ENCODE measurements around the gene KCNIP4.

Gene KCNIP4

DNA sequence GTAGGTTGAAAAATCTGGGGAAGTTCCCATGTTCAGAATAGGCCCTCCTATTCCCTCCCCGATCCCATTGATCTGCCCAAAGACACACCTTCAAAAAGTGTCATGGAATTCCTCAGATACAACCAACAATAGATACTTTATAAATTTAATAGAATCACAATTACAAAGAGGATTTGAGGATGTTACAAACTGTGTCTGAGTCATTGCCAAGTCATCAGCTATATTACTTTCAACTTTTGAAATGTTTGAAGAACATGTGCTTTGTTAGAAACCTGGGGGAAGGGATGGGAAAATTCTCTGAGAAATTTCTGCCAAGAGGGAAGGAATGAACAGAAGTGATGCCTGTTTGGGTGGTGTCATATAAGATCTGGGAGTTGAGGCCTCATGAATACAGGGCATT is 46.7 kb downstream of the KCNIP4 start:
- Histone ChIP-seq H3K36me3 (ENCODE audit: control insufficient read depth, insufficient read depth, low read length) (no peaks in the 10 kb centered on the region), H3K4me3 (ENCODE audit: extremely low read depth, insufficient read depth, low read length, poor library complexity, severe bottlenecking) (no peak overlapping the region), H3K9me3 (ENCODE audit: control insufficient read depth, low read length) (no peaks in the 10 kb centered on the region), H3K4me1 (ENCODE audit: control insufficient read depth, insufficient read depth, low read length, poor library complexity, severe bottlenecking) (no peaks in the 10 kb centered on the region), H3K27ac (ENCODE audit: low read depth, low read length, severe bottlenecking) (no peak overlapping the region)
- no CpG with 5 or more reads among the region's 1 CpG for WGBS, 2 experiments (ENCODE audit: insufficient coverage in 2 of 2)

DNA sequence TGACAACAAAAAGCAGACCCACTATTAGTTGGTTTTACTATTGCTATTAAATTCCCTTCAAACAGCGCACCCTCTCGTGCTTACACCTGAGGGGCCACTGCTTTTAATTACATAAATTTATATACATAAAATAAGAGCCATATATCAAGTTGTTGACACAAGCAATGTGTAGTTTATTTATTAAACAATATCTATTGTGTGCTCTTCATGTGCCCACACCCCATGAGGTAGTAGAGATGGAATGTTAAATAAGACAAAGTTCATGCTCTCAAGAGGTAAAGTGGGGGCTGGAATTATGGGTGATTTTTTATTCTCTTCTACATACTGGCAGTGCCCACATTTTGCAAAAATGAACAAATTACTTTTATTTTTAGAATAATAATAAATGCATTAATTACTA is 47.3 kb downstream of the KCNIP4 start:
- no peak overlapping the region for H3K4me3 ChIP-seq (ENCODE audit: extremely low read depth, insufficient read depth, low read length, poor library complexity, severe bottlenecking)
- no peaks in the 10 kb centered on the region for H3K4me1 ChIP-seq (ENCODE audit: control insufficient read depth, insufficient read depth, low read length, poor library complexity, severe bottlenecking)
- H3K36me3 ChIP-seq (ENCODE audit: control insufficient read depth, insufficient read depth, low read length), result no peaks in the 10 kb centered on the region
- H3K27ac ChIP-seq (ENCODE audit: low read depth, low read length, severe bottlenecking), result no peak overlapping the region
- WGBS, 2 experiments (ENCODE audit: insufficient coverage in 2 of 2), result no CpG with 5 or more reads among the region's 2 CpGs
- H3K9me3 ChIP-seq (ENCODE audit: control insufficient read depth, low read length), result no peaks in the 10 kb centered on the region

DNA sequence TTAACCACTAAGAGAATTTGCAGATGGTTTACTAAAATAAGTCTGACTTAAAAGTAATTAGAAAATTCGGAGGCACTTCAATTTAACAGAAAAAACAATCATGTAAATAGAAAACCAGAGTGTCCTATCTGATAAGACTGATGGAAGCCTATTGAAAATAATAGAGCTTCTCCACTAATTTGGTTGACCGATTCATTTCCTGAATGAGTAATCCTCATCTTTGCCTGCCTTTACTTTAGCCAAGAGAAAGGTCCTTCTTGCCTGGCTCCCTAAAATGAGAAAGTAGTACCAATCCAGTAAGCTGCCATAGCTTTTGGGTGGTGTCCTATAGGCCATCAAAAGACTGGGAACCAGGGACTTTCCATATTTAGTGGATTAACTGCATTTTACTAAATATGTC is 48.4 kb downstream of the KCNIP4 start:
- Histone ChIP-seq H3K4me1 (ENCODE audit: control insufficient read depth, insufficient read depth, low read length, poor library complexity, severe bottlenecking) (no peaks in the 10 kb centered on the region), H3K36me3 (ENCODE audit: control insufficient read depth, insufficient read depth, low read length) (no peaks in the 10 kb centered on the region), H3K9me3 (ENCODE audit: control insufficient read depth, low read length) (no peaks in the 10 kb centered on the region), H3K27ac (ENCODE audit: low read depth, low read length, severe bottlenecking) (no peak overlapping the region), H3K4me3 (ENCODE audit: extremely low read depth, insufficient read depth, low read length, poor library complexity, severe bottlenecking) (no peak overlapping the region)
- WGBS, 2 experiments (ENCODE audit: insufficient coverage in 2 of 2), result 55 to 67% methylated on average over 1 of the region's 2 CpGs

DNA sequence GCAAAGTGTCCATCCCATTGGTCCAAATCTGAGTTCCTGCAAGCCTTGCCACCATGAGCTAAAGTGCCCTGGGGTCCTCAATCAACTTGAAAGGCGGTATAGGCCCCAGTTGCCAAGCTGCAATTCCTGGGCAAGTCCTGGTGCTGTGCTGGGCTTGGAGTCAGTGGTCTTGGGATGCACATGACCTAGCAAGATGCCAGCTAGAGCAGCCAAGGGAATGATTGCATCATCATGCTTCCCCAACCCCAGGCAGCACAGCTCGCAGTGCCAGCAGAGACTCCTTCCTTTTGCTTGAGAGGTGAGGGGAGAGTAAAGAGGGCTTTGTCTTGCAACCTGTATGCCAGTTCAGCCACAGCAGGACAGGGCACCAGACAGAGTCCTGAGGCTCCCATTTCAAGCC is 50.5 kb downstream of the KCNIP4 start:
- no peak overlapping the region for H3K27ac ChIP-seq (ENCODE audit: low read depth, low read length, severe bottlenecking)
- H3K36me3 ChIP-seq (ENCODE audit: control insufficient read depth, insufficient read depth, low read length), result no peaks in the 10 kb centered on the region
- WGBS, 2 experiments (ENCODE audit: insufficient coverage in 2 of 2), result 57% methylated on average over 1 of the region's 2 CpGs
- no peaks in the 10 kb centered on the region for H3K4me1 ChIP-seq (ENCODE audit: control insufficient read depth, insufficient read depth, low read length, poor library complexity, severe bottlenecking)
- no peaks in the 10 kb centered on the region for H3K9me3 ChIP-seq (ENCODE audit: control insufficient read depth, low read length)
- H3K4me3 ChIP-seq (ENCODE audit: extremely low read depth, insufficient read depth, low read length, poor library complexity, severe bottlenecking), result no peak overlapping the region

DNA sequence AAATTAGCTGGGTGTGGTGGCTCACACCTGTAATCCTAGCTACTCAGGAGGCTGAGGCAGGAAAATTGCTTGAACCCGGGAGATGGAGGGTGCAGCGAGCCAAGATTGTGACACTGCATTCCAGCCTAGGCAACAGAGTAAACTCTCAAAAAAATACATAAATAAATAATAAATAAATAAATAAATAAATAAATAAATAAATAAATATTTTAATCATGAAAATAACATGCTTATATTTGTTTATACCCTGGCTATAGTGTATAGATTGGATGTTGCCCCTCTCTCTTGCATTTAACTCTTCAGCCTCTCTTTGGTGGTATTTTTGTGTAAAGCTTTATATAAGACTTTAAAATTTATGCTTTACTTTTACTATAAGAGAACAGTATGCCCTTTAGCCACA is 51.8 kb downstream of the KCNIP4 start:
- Histone ChIP-seq H3K36me3 (ENCODE audit: control insufficient read depth, insufficient read depth, low read length) (no peaks in the 10 kb centered on the region), H3K9me3 (ENCODE audit: control insufficient read depth, low read length) (no peaks in the 10 kb centered on the region), H3K4me3 (ENCODE audit: extremely low read depth, insufficient read depth, low read length, poor library complexity, severe bottlenecking) (no peak overlapping the region), H3K27ac (ENCODE audit: low read depth, low read length, severe bottlenecking) (no peak overlapping the region), H3K4me1 (ENCODE audit: control insufficient read depth, insufficient read depth, low read length, poor library complexity, severe bottlenecking) (no peaks in the 10 kb centered on the region)
- 80% methylated on average over 1 of the region's 2 CpGs; no CpG with 5 or more reads in 1 of the 2 experiments for WGBS, 2 experiments (ENCODE audit: insufficient coverage in 2 of 2)

DNA sequence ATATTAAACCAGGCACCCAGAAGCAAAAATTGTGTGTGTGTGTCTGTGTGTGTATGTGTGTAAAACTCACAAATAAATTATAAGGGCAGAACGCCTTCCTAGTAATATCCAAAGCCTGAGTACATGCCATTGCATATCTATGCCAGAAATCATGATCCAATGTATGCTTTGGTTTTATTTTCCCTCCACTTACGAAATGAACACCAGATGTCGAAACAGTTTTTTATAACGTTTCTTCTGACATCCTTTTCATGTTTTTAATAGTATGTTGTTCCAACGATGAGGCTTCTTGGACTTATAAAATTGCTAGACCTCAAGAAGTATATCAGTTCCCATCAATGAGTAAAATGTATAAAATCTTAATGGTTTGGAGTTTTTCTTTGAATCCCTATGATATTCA is 55.4 kb downstream of the KCNIP4 start:
- Histone ChIP-seq H3K27ac (ENCODE audit: low read depth, low read length, severe bottlenecking) (no peak overlapping the region), H3K9me3 (ENCODE audit: control insufficient read depth, low read length) (no peaks in the 10 kb centered on the region), H3K36me3 (ENCODE audit: control insufficient read depth, insufficient read depth, low read length) (no peaks in the 10 kb centered on the region), H3K4me3 (ENCODE audit: extremely low read depth, insufficient read depth, low read length, poor library complexity, severe bottlenecking) (no peak overlapping the region), H3K4me1 (ENCODE audit: control insufficient read depth, insufficient read depth, low read length, poor library complexity, severe bottlenecking) (no peaks in the 10 kb centered on the region)
- 83% methylated on average over 1 of the region's 5 CpGs; no CpG with 5 or more reads in 1 of the 2 experiments for WGBS, 2 experiments (ENCODE audit: insufficient coverage in 2 of 2)

DNA sequence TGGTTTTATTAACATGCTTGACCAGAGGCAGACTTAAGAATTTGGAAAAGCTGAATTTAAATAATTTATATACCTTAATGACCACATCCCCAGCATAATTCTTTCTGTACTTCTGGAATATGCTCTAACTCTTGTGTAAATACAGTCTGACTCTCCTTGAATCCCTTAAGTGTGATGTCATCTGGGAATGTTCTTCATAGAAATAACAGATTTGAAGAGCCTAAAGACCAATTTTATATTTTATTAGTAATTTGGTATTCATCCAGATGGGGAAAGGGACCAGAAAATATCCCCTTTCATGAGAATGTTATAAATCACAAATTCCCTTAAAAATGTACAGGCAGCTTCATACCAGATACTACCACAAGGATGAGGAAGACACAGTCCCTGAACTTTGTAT is 58.3 kb downstream of the KCNIP4 start:
- H3K4me3 ChIP-seq (ENCODE audit: extremely low read depth, insufficient read depth, low read length, poor library complexity, severe bottlenecking), result no peak overlapping the region
- no peaks in the 10 kb centered on the region for H3K4me1 ChIP-seq (ENCODE audit: control insufficient read depth, insufficient read depth, low read length, poor library complexity, severe bottlenecking)
- H3K27ac ChIP-seq (ENCODE audit: low read depth, low read length, severe bottlenecking), result no peak overlapping the region
- no peaks in the 10 kb centered on the region for H3K9me3 ChIP-seq (ENCODE audit: control insufficient read depth, low read length)
- no peaks in the 10 kb centered on the region for H3K36me3 ChIP-seq (ENCODE audit: control insufficient read depth, insufficient read depth, low read length)

DNA sequence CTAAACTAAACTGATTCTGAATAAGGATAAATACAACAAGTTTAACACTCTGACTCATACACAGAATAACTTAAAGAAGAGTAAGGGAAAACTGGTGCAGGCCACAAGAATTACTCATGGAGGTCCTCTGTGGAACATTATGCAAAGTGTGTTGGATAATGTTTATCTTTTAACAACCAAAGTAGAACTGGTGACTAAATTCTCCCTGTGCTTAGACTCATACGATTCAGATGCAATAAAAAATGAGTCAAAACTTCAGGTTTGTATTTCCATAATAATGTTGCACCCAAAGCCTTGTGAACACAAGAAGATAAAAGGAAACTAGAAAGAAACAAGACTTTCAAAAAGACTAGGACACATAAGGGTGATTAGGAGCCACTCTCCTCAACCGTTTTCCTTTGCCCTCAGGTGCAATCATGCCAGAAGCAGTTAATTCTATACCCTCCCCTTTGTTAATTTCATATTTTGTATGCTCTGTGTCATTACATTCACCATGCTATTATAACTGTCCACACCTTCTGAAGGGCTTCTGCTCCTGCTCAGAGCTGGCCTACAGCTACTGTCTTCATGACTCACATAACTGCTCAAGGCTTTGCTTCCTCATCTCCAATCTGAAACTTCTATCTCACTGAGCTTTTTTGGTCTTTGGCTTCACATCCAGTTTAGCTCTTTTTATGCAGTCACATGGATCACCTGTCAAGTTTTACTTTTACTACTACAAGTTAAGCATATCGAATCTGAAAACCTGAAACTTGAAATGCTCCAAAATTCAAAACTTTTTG is 60.2 kb downstream of the KCNIP4 start:
- H3K36me3 ChIP-seq (ENCODE audit: control insufficient read depth, insufficient read depth, low read length), result no peaks in the 10 kb centered on the region
- H3K4me1 ChIP-seq (ENCODE audit: control insufficient read depth, insufficient read depth, low read length, poor library complexity, severe bottlenecking), result no peaks in the 10 kb centered on the region
- 83 to 93% methylated on average over 1 to 3 of the region's 3 CpGs for WGBS, 2 experiments (ENCODE audit: insufficient coverage in 2 of 2)
- no peak overlapping the region for H3K27ac ChIP-seq (ENCODE audit: low read depth, low read length, severe bottlenecking)
- H3K9me3 ChIP-seq (ENCODE audit: control insufficient read depth, low read length), result no peaks in the 10 kb centered on the region
- H3K4me3 ChIP-seq (ENCODE audit: extremely low read depth, insufficient read depth, low read length, poor library complexity, severe bottlenecking), result no peak overlapping the region

DNA sequence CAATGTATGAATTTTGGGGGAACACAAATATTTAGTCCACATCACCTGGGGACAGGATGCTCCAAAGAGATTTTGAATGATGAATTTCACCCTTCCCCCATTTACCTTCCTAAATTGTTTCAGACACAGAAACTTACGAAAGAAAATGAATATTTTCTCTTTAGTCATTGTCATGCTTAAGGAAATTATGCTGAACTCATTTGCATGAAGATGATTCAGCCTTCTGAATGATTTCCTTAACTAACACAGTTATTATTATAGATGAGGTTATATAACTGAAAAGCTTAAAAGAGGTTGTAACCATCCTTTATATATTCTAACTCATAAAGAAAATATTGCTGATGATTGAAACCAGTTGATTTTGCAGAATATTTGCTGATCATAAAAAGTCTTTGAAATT is 61.1 kb downstream of the KCNIP4 start:
- no CpG with 5 or more reads among the region's 1 CpG for whole genome bisulfite sequencing, 2 experiments (ENCODE audit: insufficient coverage in 2 of 2)
- H3K27ac ChIP-seq (ENCODE audit: low read depth, low read length, severe bottlenecking), result no peak overlapping the region
- no peaks in the 10 kb centered on the region for H3K9me3 ChIP-seq (ENCODE audit: control insufficient read depth, low read length)
- H3K4me1 ChIP-seq (ENCODE audit: control insufficient read depth, insufficient read depth, low read length, poor library complexity, severe bottlenecking), result no peaks in the 10 kb centered on the region
- no peak overlapping the region for H3K4me3 ChIP-seq (ENCODE audit: extremely low read depth, insufficient read depth, low read length, poor library complexity, severe bottlenecking)
- no peaks in the 10 kb centered on the region for H3K36me3 ChIP-seq (ENCODE audit: control insufficient read depth, insufficient read depth, low read length)

DNA sequence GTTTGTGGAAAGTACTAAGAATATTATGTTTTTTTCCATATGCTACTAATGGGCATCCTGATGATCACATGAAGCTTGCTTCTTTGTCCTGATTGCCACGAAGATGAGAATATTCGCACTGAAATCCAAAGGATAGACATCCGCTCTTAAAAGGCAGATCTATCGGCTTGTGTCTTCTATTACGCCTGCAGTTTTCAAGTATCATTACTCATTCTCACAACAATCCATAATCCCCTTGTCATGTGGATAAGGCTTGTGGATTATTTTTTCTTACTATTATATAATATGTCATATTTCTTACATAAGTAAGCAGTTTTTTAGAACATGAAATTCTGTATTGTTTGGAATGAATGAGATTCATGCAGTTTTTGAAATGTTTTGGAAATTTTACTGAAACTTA is 62.8 kb downstream of the KCNIP4 start:
- H3K4me1 ChIP-seq (ENCODE audit: control insufficient read depth, insufficient read depth, low read length, poor library complexity, severe bottlenecking), result no peaks in the 10 kb centered on the region
- WGBS, 2 experiments (ENCODE audit: insufficient coverage in 2 of 2), result 94 to 97% methylated on average over 3 of the region's 5 CpGs
- H3K9me3 ChIP-seq (ENCODE audit: control insufficient read depth, low read length), result no peaks in the 10 kb centered on the region
- no peak overlapping the region for H3K27ac ChIP-seq (ENCODE audit: low read depth, low read length, severe bottlenecking)
- no peaks in the 10 kb centered on the region for H3K36me3 ChIP-seq (ENCODE audit: control insufficient read depth, insufficient read depth, low read length)
- H3K4me3 ChIP-seq (ENCODE audit: extremely low read depth, insufficient read depth, low read length, poor library complexity, severe bottlenecking), result no peak overlapping the region

DNA sequence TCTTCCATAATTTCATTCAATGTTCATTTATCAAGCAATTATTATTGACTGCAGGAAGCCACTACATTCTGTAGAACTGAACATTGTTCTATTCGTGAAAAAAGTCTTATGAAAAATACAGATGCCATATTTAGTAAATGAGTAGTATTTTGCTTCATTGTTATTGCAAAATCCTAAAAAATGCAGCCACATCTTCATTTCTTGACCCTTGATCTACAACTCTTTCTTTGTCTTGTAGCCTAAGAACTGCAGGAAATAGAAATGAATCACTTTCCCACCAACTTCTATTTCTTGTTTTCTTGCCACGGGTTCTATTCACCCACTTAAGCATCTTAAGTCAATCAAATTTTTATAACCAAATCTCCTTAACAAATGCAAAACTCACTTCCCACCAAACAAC is 63.3 kb downstream of the KCNIP4 start:
- H3K4me3 ChIP-seq (ENCODE audit: extremely low read depth, insufficient read depth, low read length, poor library complexity, severe bottlenecking), result no peak overlapping the region
- H3K4me1 ChIP-seq (ENCODE audit: control insufficient read depth, insufficient read depth, low read length, poor library complexity, severe bottlenecking), result no peaks in the 10 kb centered on the region
- no peak overlapping the region for H3K27ac ChIP-seq (ENCODE audit: low read depth, low read length, severe bottlenecking)
- 71 to 86% methylated on average over 1 to 2 of the region's 2 CpGs for WGBS, 2 experiments (ENCODE audit: insufficient coverage in 2 of 2)
- no peaks in the 10 kb centered on the region for H3K36me3 ChIP-seq (ENCODE audit: control insufficient read depth, insufficient read depth, low read length)
- H3K9me3 ChIP-seq (ENCODE audit: control insufficient read depth, low read length), result no peaks in the 10 kb centered on the region

Measured in mesodermal cell (in vitro differentiated cells).